HepG2 (cell line): ENCODE measurements around the gene RYR2. TPM values are rescaled to one million over a fixed set of nuclear protein-coding genes. Genes with fewer than 3 reads are reported as not detected.

ENCODE experiments used
- ATAC-seq: fragments of 200-7000 bp; cut with Tn5 transposase; 3 replicates; pipeline ENCODE4 v1.9.1; 2020; ENCODE audit warnings: mild to moderate bottlenecking, moderate library complexity
- BruUV-seq: library from RNA; stranded (reverse); fragments of 400-500 nt; replicated peaks from 2 replicates; lab custom pipeline; 2021; lab: Mats Ljungman, UMichigan
- CTCF ChIA-PET: fragments of 300-600 bp; formaldehyde crosslinking; extraction: SDS; loops from one replicate; lab custom pipeline; 2021; ENCODE audit warnings: low total read pairs, inconsistent platforms, low intra/inter-chr PET ratio; lab: Yijun Ruan, JAX
- POLR2A ChIA-PET: fragments of 350-600 bp; sonication (Branson Sonifier 250); formaldehyde crosslinking; loops from one replicate; lab custom pipeline; 2020; ENCODE audit warnings: antibody characterized with exemption, inconsistent platforms; lab: Yijun Ruan, JAX
- DNase-seq: peaks from one replicate; pipeline ENCODE4 v3.0.0-alpha.2; 2015; ENCODE audit warnings: low spot score
- FAIRE-seq: peaks from 3 replicates; lab custom pipeline; 2011; peaks lifted over from hg19 to GRCh38; lab: Jason Lieb, UNC
- H2AFZ ChIP-seq: one replicate; pipeline ENCODE4 v1.6.1; 2011; ENCODE audit warnings: low read length, inconsistent platforms
- H3K27ac ChIP-seq: fragments of 300-600 bp; 3 replicates; pipeline ENCODE4 v1.8.0; 2011; ENCODE audit warnings: mixed run types, mild to moderate bottlenecking, mixed read lengths, low read length, inconsistent platforms; ENCODE audit not compliant: insufficient read depth; ENCODE audit errors: extremely low read length
- H3K27me3 ChIP-seq, 2 experiments: fragments of 200-600 bp in 1 of 2; 2 replicates in 1 of 2; 3 replicates in 1 of 2; pipeline versions ENCODE4 v1.6.0 to v1.8.0; 2011; ENCODE audit warnings: low read length in 2 of 2, mild to moderate bottlenecking in 2 of 2, moderate library complexity in 2 of 2, inconsistent platforms in 1 of 2; ENCODE audit not compliant: insufficient read depth in 2 of 2, control insufficient read depth in 1 of 2
- H3K36me3 ChIP-seq, 2 experiments: fragments of 200-600 bp in 1 of 2; replicated peaks in 1 of 2; 2 replicates in 1 of 2; 3 replicates in 1 of 2; pipeline versions ENCODE4 v1.5.1 to v1.8.0; 2011; ENCODE audit warnings: low read length in 2 of 2, inconsistent platforms in 1 of 2; ENCODE audit not compliant: insufficient read depth in 2 of 2, control insufficient read depth in 1 of 2
- H3K4me1 ChIP-seq: 2 replicates; pipeline ENCODE4 v1.5.1; 2012; ENCODE audit warnings: low read length, inconsistent platforms; ENCODE audit not compliant: insufficient read depth
- H3K4me2 ChIP-seq: 2 replicates; pipeline ENCODE4 v1.6.0; 2011; ENCODE audit warnings: low read depth, low read length, inconsistent platforms
- H3K4me3 ChIP-seq, 3 experiments: fragments of 200-600 bp in 1 of 3; sonication (generic), shearing (Covaris generic) in 1 of 3; replicated peaks in 1 of 3; 2 replicates each; pipeline ENCODE4 v1.5.1; 2011 to 2016; ENCODE audit warnings: low read length in 3 of 3, inconsistent platforms in 2 of 3, low read depth in 2 of 3, mild to moderate bottlenecking in 2 of 3, control low read depth in 1 of 3, mixed read lengths in 1 of 3; ENCODE audit not compliant: insufficient read depth in 1 of 3
- H3K79me2 ChIP-seq: one replicate; pipeline ENCODE4 v1.6.1; 2011; ENCODE audit warnings: low read length, inconsistent platforms; ENCODE audit not compliant: insufficient read depth
- H3K9ac ChIP-seq: 2 replicates; pipeline ENCODE4 v1.6.0; 2011; ENCODE audit warnings: mild to moderate bottlenecking, low read depth, low read length, inconsistent platforms; ENCODE audit not compliant: insufficient read depth
- H3K9me3 ChIP-seq: 2 replicates; pipeline ENCODE4 v1.5.1; 2012; ENCODE audit warnings: mild to moderate bottlenecking, low read length
- H4K20me1 ChIP-seq: 2 replicates; pipeline ENCODE4 v1.6.0; 2011; ENCODE audit warnings: inconsistent platforms, mild to moderate bottlenecking, low read length, moderate library complexity; ENCODE audit not compliant: insufficient read depth
- SAFB2 ChIP-seq: sonication (generic); formaldehyde crosslinking; IDR thresholded peaks from 2 replicates; pipeline ENCODE4 v1.5.1; 2020; ENCODE audit warnings: missing genetic modification reagents, low read depth, mild to moderate bottlenecking, borderline replicate concordance
- ZBTB14 ChIP-seq: sonication (generic); formaldehyde crosslinking; IDR thresholded peaks from 2 replicates; pipeline ENCODE4 v1.4.0; 2020; ENCODE audit warnings: missing genetic modification reagents
- ZBTB39 ChIP-seq: sonication (generic); formaldehyde crosslinking; IDR thresholded peaks from 2 replicates; pipeline ENCODE4 v1.5.0; 2020; ENCODE audit warnings: missing genetic modification reagents
- ZNF704 ChIP-seq: sonication (generic); formaldehyde crosslinking; IDR thresholded peaks from 2 replicates; pipeline ENCODE4 v1.8.1; 2023; ENCODE audit warnings: mild to moderate bottlenecking, inconsistent platforms, moderate library complexity, missing genetic modification reagents, borderline replicate concordance
- WGBS: methylation state at CpG from one replicate; pipeline ENCODE4 v1.1.6; 2017; ENCODE audit warnings: low lambda C conversion rate; 5-methylcytosine and 5-hydroxymethylcytosine counted together
- in situ Hi-C: cut with HindIII; loops from 2 replicates; pipeline ENCODE4 v1.10.0; 2017; ENCODE audit warnings: low pct_unique_long_range_greater_than_20kb; ENCODE audit not compliant: extremely low pct_ligation_motif_present
- intact Hi-C: fragments of 100-400 bp; cut with micrococcal nuclease; formaldehyde crosslinking; loops from one replicate; pipeline ENCODE4 v1.10.0; 2022; ENCODE audit not compliant: unreplicated experiment
- polyA plus RNA-seq, 8 experiments: library from polyadenylated mRNA; depleted of rRNA in 3 of 8; stranded (reverse) in 7 of 8; unstranded in 1 of 8; fragments of >200 nt; fragmentation: Illumina TruSeq in 4 of 8; extraction: Trizol in 4 of 8; gene quantifications; 2 replicates each; pipeline versions ENCODE4 v1.2.1 to v1.2.3, GENCODE V29; 2011 to 2016; ENCODE audit warnings: low read depth in 4 of 8, missing spikeins in 1 of 8, mixed read lengths in 1 of 8; ENCODE audit not compliant: insufficient read depth in 1 of 8
- total RNA-seq, 5 experiments: library from RNA; depleted of rRNA; stranded (reverse); fragments of >200 nt; fragmentation: Illumina TruSeq; extraction: Trizol; gene quantifications; 2 replicates each; pipeline ENCODE4 v1.2.3, GENCODE V29; 2016; ENCODE audit warnings: low read depth in 1 of 5

RYR2 gene
- total and polyA plus RNA-seq, 2 of the 13 experiments (the other 11 are each of a cell fraction or from before 2014, with no cell fraction given) = not detected

GRCh38 chr1:237164406-237165352, 122.7 kb downstream of the RYR2 start:
- Histone ChIP-seq H2AFZ (no peak overlapping the region), H4K20me1 (no peaks in the 10 kb centered on the region), H3K36me3 (no peaks in the 10 kb centered on the region), H3K4me3 (no peak overlapping the region)
- in situ Hi-C loops = no loop called here
- no peak for TF ChIP-seq ZBTB39
- no peak for TF ChIP-seq ZNF704 (CRISPR knock-in tag)
- TF ChIP-seq SAFB2 (CRISPR knock-in tag) = no peak
- TF ChIP-seq ZBTB14 (CRISPR knock-in tag) = no peak
- TF ChIP-seq, all 625 proteins: peak for 0
- Histone ChIP-seq H3K4me1 (no peaks in the 10 kb centered on the region), H3K27me3 (no peaks in the 10 kb centered on the region), H3K4me2 (no peak overlapping the region), H3K9me3 (no peaks in the 10 kb centered on the region), H3K79me2 (no peaks in the 10 kb centered on the region), H3K9ac (no peak overlapping the region), H3K27ac (no peak overlapping the region)
- POLR2A ChIA-PET = no interaction called here
- intact Hi-C loops = no loop called here
- WGBS = 13% methylated on average over 8 of the region's 8 CpGs
- DNase-seq (no peak), FAIRE-seq (no peak), ATAC-seq (no peak)
- CTCF ChIA-PET = no interaction called here
- no TSS peak for BruUV-seq
